HL-60/S4 treated with retinoic acid at 250 ng/mL for 4 days and 3 days (cell line): ENCODE measurements around the gene COMTD1.
"Not testable (repeated sequence)": the region's sequence is repeated elsewhere in the genome, so short reads cannot be mapped to it uniquely, and the experiment has no call there.

ENCODE experiments used
- in situ Hi-C: fragments of 300-500 bp; cut with MboI; formaldehyde crosslinking; loops from 2 replicates; pipeline ENCODE4 v1.7.0; 2022; ENCODE audit warnings: low sequenced_read_pairs

COMTD1 gene

DNA sequence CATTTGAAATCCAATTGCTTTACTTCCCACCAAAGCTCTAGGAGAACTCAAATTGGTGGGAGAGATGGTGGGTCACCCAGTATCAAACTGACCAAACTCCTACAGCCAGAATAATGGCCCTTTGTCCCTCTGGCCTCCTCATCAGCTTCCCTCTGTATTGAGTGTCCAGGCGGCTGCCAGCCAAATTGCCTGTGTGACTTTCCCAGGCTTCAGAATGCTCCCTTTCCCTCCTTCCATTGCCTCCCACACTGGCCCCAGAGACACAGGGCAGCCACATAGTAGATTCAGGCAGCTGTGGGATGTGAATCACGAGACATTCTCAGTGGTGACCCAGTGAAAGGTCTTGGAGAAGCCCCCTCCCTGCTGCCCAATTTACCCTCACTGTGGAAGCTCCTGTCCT, 37.9 kb downstream of the COMTD1 start:
- in situ Hi-C loops: no loop called here

DNA sequence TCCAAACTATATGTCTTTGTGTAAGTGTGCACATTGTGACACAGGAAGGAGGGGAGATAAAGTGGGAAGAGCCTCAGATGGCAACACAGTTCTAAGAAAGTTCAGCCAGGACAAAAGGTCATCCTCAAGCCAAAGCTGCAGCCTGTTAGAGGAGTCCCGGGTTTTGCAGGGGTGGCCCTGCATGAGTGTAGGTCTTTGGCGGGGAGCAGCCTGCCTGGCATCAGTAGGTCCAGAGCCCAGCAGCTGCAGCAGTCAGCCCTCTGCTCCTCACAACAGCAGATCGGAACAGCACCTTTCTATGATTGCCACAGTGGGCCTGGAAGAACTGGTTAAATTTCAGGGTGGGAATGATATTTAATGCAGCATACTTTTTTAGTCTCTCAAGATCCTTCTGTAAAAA, 38.7 kb downstream of the COMTD1 start:
- in situ Hi-C loops: no loop called here

DNA sequence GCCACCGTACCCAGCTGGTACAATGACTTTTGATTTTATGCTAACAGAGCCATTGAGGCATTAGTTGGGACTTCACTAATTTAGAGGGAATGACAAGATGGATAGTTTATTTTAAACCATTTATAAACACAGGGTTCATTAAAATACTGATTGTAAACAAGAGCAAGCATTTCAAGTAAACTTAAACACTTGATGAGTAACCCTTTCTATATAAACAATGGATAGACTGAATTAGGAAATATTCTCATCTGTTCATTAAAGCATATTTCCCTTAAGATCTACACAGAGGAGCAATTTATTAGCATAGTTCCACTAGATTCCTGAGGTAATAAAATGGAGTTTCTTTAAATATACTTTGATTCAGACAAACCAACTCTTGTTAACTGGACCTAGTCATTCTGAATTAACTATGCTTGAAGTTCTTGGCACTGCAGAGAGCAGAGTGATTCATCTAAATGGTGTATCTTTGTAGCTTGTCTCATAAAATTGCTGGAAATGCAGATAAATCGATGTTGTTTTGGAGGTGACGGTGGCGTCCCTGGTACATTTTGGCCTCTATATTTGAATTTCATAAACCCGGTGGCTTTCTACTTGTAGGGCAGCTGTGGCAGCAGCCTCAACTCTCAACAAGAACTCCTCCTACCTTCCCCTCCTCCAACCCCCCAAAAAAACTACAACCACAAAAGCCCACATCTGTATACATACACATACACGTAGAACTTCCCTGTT, 40.6 kb downstream of the COMTD1 start:
- in situ Hi-C loops: no loop called here

DNA sequence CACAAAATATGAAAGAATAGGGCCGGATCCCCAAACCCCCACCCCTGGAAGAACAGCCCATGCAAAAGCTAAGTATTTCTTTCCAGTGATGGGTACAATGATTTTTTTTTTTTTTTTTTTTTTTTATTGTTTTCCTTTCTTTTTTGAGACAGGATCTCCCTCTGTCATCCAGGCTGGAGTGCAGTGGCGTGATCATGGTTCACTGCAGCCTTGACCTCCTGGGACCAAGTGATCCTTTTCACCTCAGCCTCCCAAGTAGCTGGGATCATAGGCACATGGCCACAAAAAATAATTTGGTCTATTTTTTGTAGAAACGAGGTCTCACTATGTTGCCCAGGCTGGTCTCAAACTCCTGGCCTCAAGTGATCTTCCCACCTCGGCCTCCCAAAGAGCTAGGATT, 41.1 kb downstream of the COMTD1 start:
- in situ Hi-C loops: not testable (repeated sequence)

DNA sequence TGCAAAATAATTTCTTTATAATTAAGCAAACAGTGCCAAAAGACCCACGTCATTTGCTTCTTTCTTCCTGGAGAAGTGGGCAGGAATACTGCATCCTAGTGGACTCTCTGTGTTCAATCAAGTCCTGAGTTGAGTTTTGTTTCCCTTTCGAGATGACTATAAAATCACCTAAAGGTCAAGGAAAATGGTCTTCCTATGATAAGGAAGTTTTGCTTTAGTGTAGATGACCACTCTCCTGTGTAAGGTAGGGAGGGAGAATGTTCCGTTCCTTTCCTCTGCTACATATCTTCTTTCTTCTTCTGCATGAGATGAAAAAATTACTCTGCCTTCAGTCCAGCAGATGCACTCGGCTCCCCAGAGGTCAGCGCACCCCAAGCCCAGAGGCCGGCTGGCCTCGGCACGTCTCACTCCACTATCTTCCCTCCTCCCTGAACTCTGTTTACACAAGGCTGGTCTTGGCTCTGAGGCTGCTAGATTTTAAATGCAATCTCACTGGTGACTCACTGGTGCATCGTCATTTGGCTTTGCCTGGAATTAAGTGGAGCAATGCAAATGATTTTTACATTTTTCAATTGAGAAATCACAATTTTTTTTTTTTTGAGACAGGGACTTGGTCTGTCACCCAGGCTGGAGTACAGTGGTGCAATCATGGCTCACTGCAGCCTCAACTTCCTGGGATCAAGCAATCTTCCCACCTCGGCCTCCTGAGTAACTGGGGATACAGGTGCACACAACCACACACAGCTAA, 43.8 kb downstream of the COMTD1 start:
- in situ Hi-C loops: no loop called here

DNA sequence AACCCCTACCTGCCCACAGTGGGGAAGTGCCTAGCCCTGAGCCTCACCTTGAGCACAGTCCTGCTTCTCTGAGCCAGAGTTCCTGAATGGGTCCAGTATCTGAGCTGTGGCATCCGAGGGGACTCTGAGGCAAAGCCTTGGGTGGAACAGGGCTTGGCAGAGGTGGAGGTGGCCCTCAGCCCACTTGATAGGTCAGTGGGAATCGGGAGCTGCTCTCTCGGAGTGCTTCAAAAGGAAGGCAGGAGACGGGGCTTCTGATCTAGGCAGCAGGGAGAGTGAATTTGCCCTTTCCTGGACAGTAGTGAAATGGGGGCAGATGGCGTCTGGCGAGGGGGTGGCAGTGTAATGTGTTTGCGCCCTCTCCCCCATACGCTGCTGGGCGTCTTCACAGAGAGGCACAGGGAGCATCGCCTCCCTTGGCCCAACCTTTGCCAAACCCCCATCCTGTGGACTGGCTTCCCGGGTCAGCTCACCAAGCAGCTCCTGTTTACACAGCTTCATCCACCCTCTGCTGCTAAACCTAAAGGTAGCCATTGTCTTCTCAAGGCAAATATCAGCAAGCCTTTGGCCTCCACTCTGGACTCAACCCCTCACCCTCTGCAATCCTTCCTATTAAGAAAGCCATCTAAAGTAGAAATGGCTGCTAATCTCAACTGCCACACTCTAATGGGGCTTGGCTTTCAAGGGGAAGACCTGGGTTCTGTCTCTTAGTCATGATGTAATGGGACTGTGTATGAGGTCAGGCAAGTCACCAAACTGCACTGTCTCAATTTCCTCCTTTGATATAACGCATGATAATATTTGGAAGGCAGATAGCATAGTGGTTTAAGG, 46.3 kb downstream of the COMTD1 start:
- in situ Hi-C loops: no loop called here

DNA sequence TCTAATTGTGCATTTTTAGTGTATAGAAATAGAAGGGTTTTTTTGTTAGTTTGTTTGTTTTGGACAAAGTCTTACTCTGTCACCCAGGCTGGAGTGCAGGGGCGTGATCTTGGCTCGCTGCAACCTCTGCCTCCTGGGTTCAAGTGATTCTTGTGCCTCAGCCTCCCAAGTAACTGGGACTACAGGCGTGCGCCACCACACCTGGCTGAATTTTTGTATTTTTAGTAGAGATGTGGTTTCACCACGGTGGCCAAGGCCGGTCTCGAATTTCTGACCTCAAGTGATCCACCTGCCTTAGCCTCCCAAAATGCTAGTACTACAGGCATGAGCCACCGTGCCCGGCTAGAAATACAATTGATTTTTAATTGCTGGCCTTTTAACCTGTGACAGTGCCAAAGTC, 47.2 kb downstream of the COMTD1 start:
- in situ Hi-C loops: not testable (repeated sequence)

DNA sequence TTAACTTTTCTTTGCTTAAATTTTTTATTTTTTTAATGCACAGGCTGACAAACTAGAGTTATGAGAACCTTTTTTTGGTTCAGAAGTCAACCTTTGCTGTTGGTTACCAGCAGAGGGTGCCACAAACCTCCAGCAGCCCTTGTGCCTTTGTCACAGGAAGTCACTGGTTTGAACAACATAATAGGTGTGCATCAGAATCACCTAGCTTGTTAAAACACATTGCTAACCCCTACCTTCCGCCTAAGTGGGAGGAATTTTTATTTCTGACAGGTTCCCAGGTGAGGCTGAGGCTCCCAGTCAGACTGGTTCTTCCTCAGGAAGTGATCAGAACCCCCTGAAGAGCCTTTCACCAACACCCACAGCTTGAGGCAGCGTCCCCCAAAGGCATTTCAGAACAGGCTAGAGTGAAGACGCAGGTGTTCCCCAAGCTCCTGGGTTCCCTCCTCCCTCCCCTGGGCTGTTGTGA, 47.8 kb downstream of the COMTD1 start:
- in situ Hi-C loops: no loop called here

DNA sequence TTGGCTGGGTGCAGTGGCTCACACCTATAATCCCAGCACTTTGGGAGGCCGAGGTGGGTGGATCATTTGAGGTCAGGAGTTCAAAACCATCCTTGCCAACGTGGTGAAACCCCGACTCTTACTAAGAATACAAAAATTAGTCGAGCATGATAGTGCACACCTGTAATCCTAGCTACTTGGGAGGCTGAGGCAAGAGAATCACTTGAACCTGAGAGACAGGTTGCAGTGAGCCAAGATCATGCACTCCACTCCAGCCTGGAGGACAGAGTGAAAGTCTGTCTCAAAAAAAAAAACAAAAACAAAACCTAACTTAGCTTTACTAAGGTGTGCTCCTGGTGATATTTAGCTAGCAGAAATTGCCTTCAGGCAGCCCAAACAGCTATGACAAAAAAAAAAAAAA, 49.4 kb downstream of the COMTD1 start:
- in situ Hi-C loops: no loop called here
